GM06990 (cell line): ENCODE data around the gene MYCN.

ENCODE experiments used
- DNase-seq: peaks from one replicate; pipeline ENCODE4 v3.0.0-alpha.2; 2011; ENCODE audit not compliant: insufficient read length; ENCODE audit errors: extremely low read depth
- H3K27me3 ChIP-seq: replicated peaks from 2 replicates; pipeline ENCODE4 v1.6.0; 2011; ENCODE audit warnings: low read length; ENCODE audit not compliant: control insufficient read depth, insufficient read depth
- H3K36me3 ChIP-seq: 2 replicates; pipeline ENCODE4 v1.5.1; 2011; ENCODE audit warnings: low read length; ENCODE audit not compliant: control insufficient read depth, insufficient read depth
- H3K4me3 ChIP-seq: replicated peaks from 2 replicates; pipeline ENCODE4 v1.5.1; 2011; ENCODE audit warnings: low read depth, mild to moderate bottlenecking, control low read depth, low read length
- TF ChIP-seq, protein P1 (sequence below): IDR thresholded peaks from 2 replicates; pipeline ENCODE4 v1.5.1; 2011; ENCODE audit warnings: low read length, control low read depth, mild to moderate bottlenecking, inconsistent platforms; ENCODE audit not compliant: insufficient read depth, poor library complexity, severe bottlenecking

MYCN gene

GRCh38 chr2:15986068-15986560, 45.8 kb downstream of the MYCN start:
- TF ChIP-seq, protein P1, sequence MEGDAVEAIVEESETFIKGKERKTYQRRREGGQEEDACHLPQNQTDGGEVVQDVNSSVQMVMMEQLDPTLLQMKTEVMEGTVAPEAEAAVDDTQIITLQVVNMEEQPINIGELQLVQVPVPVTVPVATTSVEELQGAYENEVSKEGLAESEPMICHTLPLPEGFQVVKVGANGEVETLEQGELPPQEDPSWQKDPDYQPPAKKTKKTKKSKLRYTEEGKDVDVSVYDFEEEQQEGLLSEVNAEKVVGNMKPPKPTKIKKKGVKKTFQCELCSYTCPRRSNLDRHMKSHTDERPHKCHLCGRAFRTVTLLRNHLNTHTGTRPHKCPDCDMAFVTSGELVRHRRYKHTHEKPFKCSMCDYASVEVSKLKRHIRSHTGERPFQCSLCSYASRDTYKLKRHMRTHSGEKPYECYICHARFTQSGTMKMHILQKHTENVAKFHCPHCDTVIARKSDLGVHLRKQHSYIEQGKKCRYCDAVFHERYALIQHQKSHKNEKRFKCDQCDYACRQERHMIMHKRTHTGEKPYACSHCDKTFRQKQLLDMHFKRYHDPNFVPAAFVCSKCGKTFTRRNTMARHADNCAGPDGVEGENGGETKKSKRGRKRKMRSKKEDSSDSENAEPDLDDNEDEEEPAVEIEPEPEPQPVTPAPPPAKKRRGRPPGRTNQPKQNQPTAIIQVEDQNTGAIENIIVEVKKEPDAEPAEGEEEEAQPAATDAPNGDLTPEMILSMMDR = no peak
- Histone ChIP-seq H3K27me3 (no peaks in the 10 kb centered on the region), H3K36me3 (no peaks in the 10 kb centered on the region), H3K4me3 (no peak overlapping the region)
- DNase-seq = no peak

GRCh38 chr2:15986644-15987043, 46.3 kb downstream of the MYCN start:
- DNase-seq = no peak
- Histone ChIP-seq H3K4me3 (no peak overlapping the region), H3K27me3 (no peaks in the 10 kb centered on the region), H3K36me3 (no peaks in the 10 kb centered on the region)
- TF ChIP-seq, protein P1 = no peak

GRCh38 chr2:15988733-15989132, 48.4 kb downstream of the MYCN start:
- Histone ChIP-seq H3K4me3 (no peak overlapping the region), H3K36me3 (no peaks in the 10 kb centered on the region), H3K27me3 (no peaks in the 10 kb centered on the region)
- DNase-seq = no peak
- TF ChIP-seq, protein P1 = no peak

- no peaks in the 10 kb centered on the region for H3K36me3 ChIP-seq
- H3K27me3 ChIP-seq = no peaks in the 10 kb centered on the region
- TF ChIP-seq, protein P1 = no peak
- no peak for DNase-seq
- no peak overlapping the region for H3K4me3 ChIP-seq
These were observed 49.2 kb downstream of the MYCN start for GRCh38 chr2:15989559-15989958.

DNA sequence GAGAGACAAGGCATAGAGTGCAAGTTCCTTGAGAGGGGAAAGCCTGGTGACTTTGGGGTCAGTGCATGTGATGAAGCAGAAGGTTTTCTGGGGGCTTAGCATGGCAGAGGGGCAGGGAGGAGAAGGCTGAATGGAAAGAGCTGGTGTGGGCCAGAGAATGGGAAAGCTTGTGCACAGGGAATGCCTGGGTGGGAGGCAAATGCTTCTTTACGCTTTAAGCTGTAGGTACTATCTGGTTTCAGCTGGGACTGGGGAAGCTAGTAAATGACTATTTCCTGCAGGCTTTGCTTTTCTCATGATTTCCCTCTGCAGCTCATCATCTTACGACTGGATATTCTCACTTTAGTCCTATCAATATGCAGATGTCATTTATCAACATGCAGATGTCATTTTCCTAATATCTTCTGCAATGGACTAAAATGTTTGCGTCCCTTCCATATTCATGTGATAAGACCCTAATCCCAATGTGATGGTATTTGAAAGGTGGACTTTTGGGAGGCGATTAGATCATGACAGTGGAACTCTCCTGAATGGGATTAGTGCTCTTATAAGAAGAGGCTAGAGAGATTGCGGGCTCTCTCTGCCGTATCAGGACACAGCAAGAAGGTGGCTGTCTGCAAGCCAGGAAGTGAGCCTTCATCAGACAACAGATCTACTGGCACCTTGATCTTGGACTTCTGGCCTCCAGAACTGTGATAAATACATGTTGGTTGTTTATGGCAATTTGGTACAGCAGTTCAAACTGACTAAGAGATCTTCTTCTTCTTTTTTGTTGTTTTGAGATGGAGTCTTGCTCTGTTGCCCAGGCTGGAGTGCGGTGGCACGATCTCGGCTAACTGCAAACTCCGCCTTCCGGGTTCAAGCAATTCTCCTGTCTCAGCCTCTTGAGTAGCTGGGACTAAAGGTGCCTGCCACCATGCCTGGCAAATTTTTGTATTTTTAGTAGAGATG, 50.1 kb downstream of the MYCN start:
- Histone ChIP-seq H3K4me3 (no peak overlapping the region), H3K36me3 (no peaks in the 10 kb centered on the region), H3K27me3 (no peaks in the 10 kb centered on the region)
- TF ChIP-seq, protein P1 = no peak
- no peak for DNase-seq

DNA sequence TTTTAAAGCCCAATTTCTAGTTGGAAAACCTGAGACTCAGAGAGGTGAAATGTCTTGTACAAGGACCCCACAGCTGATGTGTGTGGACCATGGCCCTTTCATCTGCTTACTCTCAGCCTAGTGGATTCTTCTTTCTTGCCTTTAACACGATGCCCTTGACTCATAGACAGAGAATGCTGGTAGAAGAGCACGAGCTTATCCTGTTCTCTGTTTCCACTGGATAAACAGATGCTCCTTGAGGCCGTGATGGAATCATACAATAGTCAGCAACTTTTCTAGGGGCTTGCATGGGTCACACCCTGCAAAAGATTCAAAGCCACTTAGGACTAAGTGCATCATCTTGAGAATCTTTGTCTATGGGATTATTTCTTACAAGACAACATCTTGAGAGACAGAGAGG, 50.9 kb downstream of the MYCN start:
- TF ChIP-seq, protein P1 = no peak
- H3K27me3 ChIP-seq = no peaks in the 10 kb centered on the region
- DNase-seq = no peak
- no peak overlapping the region for H3K4me3 ChIP-seq
- no peaks in the 10 kb centered on the region for H3K36me3 ChIP-seq
